ENCODE results near the gene ACOXL. TPM values are rescaled to one million over a fixed set of nuclear protein-coding genes. Genes with fewer than 3 reads are reported as not detected.

ACOXL gene
- total RNA-seq, 1 experiment from 2014 or later = not detected

- Histone ChIP-seq H3K4me1 (ENCODE audit: low read length) (peaks cover 6% of the 10 kb centered on the region), H3K9ac (ENCODE audit: low read length) (no peak overlapping the region), H3K9me2 (replicated peaks; ENCODE audit: insufficient read depth, low read length) (no peaks in the 10 kb centered on the region), H3K36me3 (ENCODE audit: insufficient read depth, low read length) (no peaks in the 10 kb centered on the region), H3K9me3 (ENCODE audit: low read length) (no peaks in the 10 kb centered on the region), H3K4me3 (ENCODE audit: low read length) (no peak overlapping the region), H2AFZ (ENCODE audit: low read length) (no peak overlapping the region), H3K27me3 (ENCODE audit: low read length) (no peaks in the 10 kb centered on the region), H3K79me2 (ENCODE audit: low read length) (no peaks in the 10 kb centered on the region), H4K20me1 (ENCODE audit: insufficient read depth, low read depth, low read length) (0 out of 2 replicates have a peak, but pooled peaks cover 3% of the 10 kb centered on the region), H3K4me2 (ENCODE audit: low read depth, low read length, poor library complexity, severe bottlenecking) (no peak overlapping the region), H3K27ac (ENCODE audit: low read length) (no peak overlapping the region)
- DNase-seq = no peak
Measured at GRCh38 chr2:110726285-110726684, 6.1 kb upstream of the ACOXL start.

- Histone ChIP-seq H3K79me2 (ENCODE audit: low read length) (no peaks in the 10 kb centered on the region), H3K4me3 (ENCODE audit: low read length) (no peak overlapping the region), H3K9ac (ENCODE audit: low read length) (no peak overlapping the region), H3K9me2 (replicated peaks; ENCODE audit: insufficient read depth, low read length) (no peaks in the 10 kb centered on the region), H3K9me3 (ENCODE audit: low read length) (no peaks in the 10 kb centered on the region), H3K4me1 (ENCODE audit: low read length) (peaks cover 7% of the 10 kb centered on the region), H3K4me2 (ENCODE audit: low read depth, low read length, poor library complexity, severe bottlenecking) (no peak overlapping the region), H3K36me3 (ENCODE audit: insufficient read depth, low read length) (no peaks in the 10 kb centered on the region), H3K27me3 (ENCODE audit: low read length) (no peaks in the 10 kb centered on the region), H3K27ac (ENCODE audit: low read length) (no peak overlapping the region), H2AFZ (ENCODE audit: low read length) (no peak overlapping the region), H4K20me1 (ENCODE audit: insufficient read depth, low read depth, low read length) (0 out of 2 replicates have a peak, but pooled peaks cover 3% of the 10 kb centered on the region)
- DNase-seq = no peak
Measured at GRCh38 chr2:110727923-110728322, 4.5 kb upstream of the ACOXL start.

- Histone ChIP-seq H3K4me3 (ENCODE audit: low read length) (no peak overlapping the region), H3K27ac (ENCODE audit: low read length) (no peak overlapping the region)
- DNase-seq = no peak
Measured at GRCh38 chr2:110729106-110729505, 3.3 kb upstream of the ACOXL start.

GRCh38 chr2:110731064-110731463, 1.3 kb upstream of the ACOXL start:
- Histone ChIP-seq H3K27ac (ENCODE audit: low read length) (no peak overlapping the region), H3K4me3 (ENCODE audit: low read length) (no peak overlapping the region), H3K4me2 (ENCODE audit: low read depth, low read length, poor library complexity, severe bottlenecking) (no peak overlapping the region), H3K9me2 (replicated peaks; ENCODE audit: insufficient read depth, low read length) (no peaks in the 10 kb centered on the region), H3K79me2 (ENCODE audit: low read length) (no peaks in the 10 kb centered on the region), H3K4me1 (ENCODE audit: low read length) (peaks cover 7% of the 10 kb centered on the region), H3K36me3 (ENCODE audit: insufficient read depth, low read length) (no peaks in the 10 kb centered on the region), H3K27me3 (ENCODE audit: low read length) (no peaks in the 10 kb centered on the region), H2AFZ (ENCODE audit: low read length) (no peak overlapping the region), H3K9ac (ENCODE audit: low read length) (no peak overlapping the region), H4K20me1 (ENCODE audit: insufficient read depth, low read depth, low read length) (0 out of 2 replicates have a peak, but pooled peaks cover 3% of the 10 kb centered on the region), H3K9me3 (ENCODE audit: low read length) (no peaks in the 10 kb centered on the region)
- DNase-seq = no peak

More at GRCh38 chr2:110729106-110729505, 3.3 kb upstream of the ACOXL start:
- H3K27me3 ChIP-seq (ENCODE audit: low read length) = no peaks in the 10 kb centered on the region
- H2AFZ ChIP-seq (ENCODE audit: low read length) = no peak overlapping the region
- H3K9me3 ChIP-seq (ENCODE audit: low read length) = no peaks in the 10 kb centered on the region
- H3K4me2 ChIP-seq (ENCODE audit: low read depth, low read length, poor library complexity, severe bottlenecking) = no peak overlapping the region
- H3K9me2 ChIP-seq (replicated peaks; ENCODE audit: insufficient read depth, low read length) = no peaks in the 10 kb centered on the region
- no peaks in the 10 kb centered on the region for H3K79me2 ChIP-seq (ENCODE audit: low read length)
- peaks cover 7% of the 10 kb centered on the region for H3K4me1 ChIP-seq (ENCODE audit: low read length)
- no peak overlapping the region for H3K9ac ChIP-seq (ENCODE audit: low read length)
- H3K36me3 ChIP-seq (ENCODE audit: insufficient read depth, low read length) = no peaks in the 10 kb centered on the region
- 0 out of 2 replicates have a peak, but pooled peaks cover 3% of the 10 kb centered on the region for H4K20me1 ChIP-seq (ENCODE audit: insufficient read depth, low read depth, low read length)

- no peak for DNase-seq
- Histone ChIP-seq H3K9me2 (replicated peaks; ENCODE audit: insufficient read depth, low read length) (no peaks in the 10 kb centered on the region), H3K4me1 (ENCODE audit: low read length) (peaks cover 7% of the 10 kb centered on the region), H3K9ac (ENCODE audit: low read length) (no peak overlapping the region), H4K20me1 (ENCODE audit: insufficient read depth, low read depth, low read length) (0 out of 2 replicates have a peak, but pooled peaks cover 3% of the 10 kb centered on the region), H3K4me2 (ENCODE audit: low read depth, low read length, poor library complexity, severe bottlenecking) (no peak overlapping the region), H2AFZ (ENCODE audit: low read length) (no peak overlapping the region), H3K27ac (ENCODE audit: low read length) (no peak overlapping the region), H3K4me3 (ENCODE audit: low read length) (no peak overlapping the region), H3K36me3 (ENCODE audit: insufficient read depth, low read length) (no peaks in the 10 kb centered on the region), H3K79me2 (ENCODE audit: low read length) (no peaks in the 10 kb centered on the region), H3K9me3 (ENCODE audit: low read length) (no peaks in the 10 kb centered on the region), H3K27me3 (ENCODE audit: low read length) (no peaks in the 10 kb centered on the region)
Measured at GRCh38 chr2:110735366-110735765, 3.0 kb downstream of the ACOXL start.

GRCh38 chr2:110737783-110738182, 5.4 kb downstream of the ACOXL start:
- Histone ChIP-seq H3K4me1 (ENCODE audit: low read length) (no peaks in the 10 kb centered on the region), H3K27me3 (ENCODE audit: low read length) (no peaks in the 10 kb centered on the region), H3K36me3 (ENCODE audit: insufficient read depth, low read length) (no peaks in the 10 kb centered on the region), H3K9ac (ENCODE audit: low read length) (no peak overlapping the region), H3K79me2 (ENCODE audit: low read length) (no peaks in the 10 kb centered on the region), H3K9me3 (ENCODE audit: low read length) (no peaks in the 10 kb centered on the region), H4K20me1 (ENCODE audit: insufficient read depth, low read depth, low read length) (no peaks in the 10 kb centered on the region), H3K27ac (ENCODE audit: low read length) (no peak overlapping the region), H3K4me2 (ENCODE audit: low read depth, low read length, poor library complexity, severe bottlenecking) (no peak overlapping the region), H2AFZ (ENCODE audit: low read length) (no peak overlapping the region), H3K4me3 (ENCODE audit: low read length) (no peak overlapping the region), H3K9me2 (replicated peaks; ENCODE audit: insufficient read depth, low read length) (no peaks in the 10 kb centered on the region)
- no peak for DNase-seq

- Histone ChIP-seq H3K4me2 (ENCODE audit: low read depth, low read length, poor library complexity, severe bottlenecking) (no peak overlapping the region), H3K79me2 (ENCODE audit: low read length) (no peaks in the 10 kb centered on the region), H3K4me3 (ENCODE audit: low read length) (no peak overlapping the region), H3K36me3 (ENCODE audit: insufficient read depth, low read length) (no peaks in the 10 kb centered on the region), H2AFZ (ENCODE audit: low read length) (no peak overlapping the region), H3K4me1 (ENCODE audit: low read length) (no peaks in the 10 kb centered on the region), H3K9ac (ENCODE audit: low read length) (no peak overlapping the region), H3K27ac (ENCODE audit: low read length) (no peak overlapping the region), H4K20me1 (ENCODE audit: insufficient read depth, low read depth, low read length) (no peaks in the 10 kb centered on the region), H3K9me2 (replicated peaks; ENCODE audit: insufficient read depth, low read length) (no peaks in the 10 kb centered on the region), H3K27me3 (ENCODE audit: low read length) (no peaks in the 10 kb centered on the region), H3K9me3 (ENCODE audit: low read length) (no peaks in the 10 kb centered on the region)
- DNase-seq = no peak
Measured at GRCh38 chr2:110740747-110741349, 8.5 kb downstream of the ACOXL start.

GRCh38 chr2:110741491-110741980, 9.2 kb downstream of the ACOXL start:
- no peaks in the 10 kb centered on the region for H3K79me2 ChIP-seq (ENCODE audit: low read length)
- H4K20me1 ChIP-seq (ENCODE audit: insufficient read depth, low read depth, low read length) = no peaks in the 10 kb centered on the region
- no peak overlapping the region for H2AFZ ChIP-seq (ENCODE audit: low read length)
- no peaks in the 10 kb centered on the region for H3K36me3 ChIP-seq (ENCODE audit: insufficient read depth, low read length)
- DNase-seq = no peak
- no peak overlapping the region for H3K4me3 ChIP-seq (ENCODE audit: low read length)
- no peak overlapping the region for H3K9ac ChIP-seq (ENCODE audit: low read length)
- H3K27ac ChIP-seq (ENCODE audit: low read length) = no peak overlapping the region
- H3K9me2 ChIP-seq (replicated peaks; ENCODE audit: insufficient read depth, low read length) = no peaks in the 10 kb centered on the region
- no peaks in the 10 kb centered on the region for H3K9me3 ChIP-seq (ENCODE audit: low read length)
- no peaks in the 10 kb centered on the region for H3K4me1 ChIP-seq (ENCODE audit: low read length)
- no peak overlapping the region for H3K4me2 ChIP-seq (ENCODE audit: low read depth, low read length, poor library complexity, severe bottlenecking)
- H3K27me3 ChIP-seq (ENCODE audit: low read length) = no peaks in the 10 kb centered on the region
